CD8-positive, alpha-beta memory T cell (primary cell): ENCODE data around the gene FTMT. TPM values are rescaled to one million over a fixed set of nuclear protein-coding genes. Genes with fewer than 3 reads are reported as not detected.

Experiments used
- CTCF ChIA-PET: fragments of 350-600 bp; sonication (Branson Sonifier 250); formaldehyde crosslinking; loops from one replicate; lab custom pipeline; 2021; ENCODE audit warnings: antibody characterized with exemption; lab: Charles Lee
- POLR2A ChIA-PET: fragments of 350-600 bp; sonication (Branson Sonifier 250); formaldehyde crosslinking; loops from one replicate; lab custom pipeline; 2021; ENCODE audit warnings: antibody characterized with exemption; lab: Charles Lee
- DNase-seq, 5 donors: peaks; one replicate each; pipeline versions ENCODE4 v3.0.0 to v3.0.0-alpha.2; 2020 to 2022; ENCODE audit warnings: mixed read lengths in 1 of 5
- H3K27ac ChIP-seq: one replicate; pipeline ENCODE4 v1.7.0; 2013; ENCODE audit warnings: low read depth, mild to moderate bottlenecking, low read length, moderate library complexity
- H3K27me3 ChIP-seq: 2 replicates; pipeline ENCODE4 v1.7.0; 2013; ENCODE audit warnings: low read length, mild to moderate bottlenecking; ENCODE audit not compliant: insufficient read depth, poor library complexity, severe bottlenecking
- H3K36me3 ChIP-seq: 2 replicates; pipeline ENCODE4 v1.7.0; 2013; ENCODE audit warnings: mild to moderate bottlenecking, low read length, moderate library complexity; ENCODE audit not compliant: insufficient read depth
- H3K4me1 ChIP-seq: 2 replicates; pipeline ENCODE4 v1.7.0; 2013; ENCODE audit warnings: mild to moderate bottlenecking, low read length, moderate library complexity; ENCODE audit not compliant: insufficient read depth
- H3K4me3 ChIP-seq: 2 replicates; pipeline ENCODE4 v1.7.0; 2013; ENCODE audit warnings: mild to moderate bottlenecking, low read length
- H3K9me3 ChIP-seq: 2 replicates; pipeline ENCODE4 v1.7.0; 2013; ENCODE audit warnings: mild to moderate bottlenecking, low read length
- H3K27ac Mint-ChIP-seq, 8 donors: one replicate each; pipeline ENCODE4 v1.8.0; 2020 to 2021; ENCODE audit warnings: mixed read lengths in 8 of 8, mild to moderate bottlenecking in 6 of 8, inconsistent platforms in 3 of 8, moderate library complexity in 3 of 8
- H3K27me3 Mint-ChIP-seq, 2 donors: one replicate each; pipeline ENCODE4 v1.8.0; 2020 to 2021; ENCODE audit warnings: mixed read lengths in 2 of 2, mild to moderate bottlenecking in 1 of 2, moderate library complexity in 1 of 2
- H3K36me3 Mint-ChIP-seq, 3 donors: one replicate each; pipeline ENCODE4 v1.8.0; 2020 to 2021; ENCODE audit warnings: mixed read lengths in 3 of 3, inconsistent platforms in 1 of 3, mild to moderate bottlenecking in 1 of 3
- H3K4me1 Mint-ChIP-seq, 3 donors: one replicate each; pipeline ENCODE4 v1.8.0; 2020 to 2021; ENCODE audit warnings: mixed read lengths in 3 of 3, inconsistent platforms in 1 of 3, mild to moderate bottlenecking in 1 of 3
- H3K4me3 Mint-ChIP-seq, 7 donors: one replicate each; pipeline ENCODE4 v1.8.0; 2020 to 2021; ENCODE audit warnings: mixed read lengths in 7 of 7, mild to moderate bottlenecking in 6 of 7, moderate library complexity in 4 of 7, inconsistent platforms in 2 of 7
- H3K9me3 Mint-ChIP-seq, 5 donors: one replicate each; pipeline ENCODE4 v1.8.0; 2020 to 2022; ENCODE audit warnings: mixed read lengths in 5 of 5, mild to moderate bottlenecking in 3 of 5, moderate library complexity in 2 of 5, inconsistent platforms in 1 of 5
- polyA plus RNA-seq: library from polyadenylated mRNA; unstranded; fragments of 300-500 nt; fragmentation: Illumina TruSeq; gene quantifications from one replicate; pipeline ENCODE4 v1.2.3, GENCODE V29; 2021
- total RNA-seq, 2 experiments: library from RNA; stranded (reverse); gene quantifications; one replicate each; pipeline ENCODE4 v1.2.3, GENCODE V29; 2021

Gene FTMT
- total and polyA plus RNA-seq, 3 experiments from 2014 or later: not detected

- Histone ChIP-seq H3K4me1 (no peaks in the 10 kb centered on the region), H3K36me3 (no peaks in the 10 kb centered on the region), H3K27me3 (no peaks in the 10 kb centered on the region), H3K27ac (no peak overlapping the region), H3K4me3 (no peak overlapping the region), H3K9me3 (no peaks in the 10 kb centered on the region)
- POLR2A ChIA-PET: no interaction called here
- no peaks in the 10 kb centered on the region for H3K4me1 Mint-ChIP-seq
- H3K4me3 Mint-ChIP-seq: no peak overlapping the region
- H3K27ac Mint-ChIP-seq: no peak overlapping the region
- peaks cover 0 to 4% (median 0%) of the 10 kb centered on the region in 5 donors for H3K9me3 Mint-ChIP-seq
- H3K36me3 Mint-ChIP-seq: no peaks in the 10 kb centered on the region
- CTCF ChIA-PET: no interaction called here
- H3K27me3 Mint-ChIP-seq: no peaks in the 10 kb centered on the region
- no peak for DNase-seq
Measured at GRCh38 chr5:121850272-121850671, 1.4 kb upstream of the FTMT start.

- Histone ChIP-seq H3K9me3 (no peaks in the 10 kb centered on the region), H3K36me3 (no peaks in the 10 kb centered on the region), H3K27ac (no peak overlapping the region), H3K4me3 (no peak overlapping the region), H3K4me1 (no peaks in the 10 kb centered on the region), H3K27me3 (no peaks in the 10 kb centered on the region)
- peaks cover 0 to 2% (median 0%) of the 10 kb centered on the region in 5 donors for H3K9me3 Mint-ChIP-seq
- no peak overlapping the region for H3K27ac Mint-ChIP-seq
- no peaks in the 10 kb centered on the region for H3K36me3 Mint-ChIP-seq
- no peak for DNase-seq
- CTCF ChIA-PET: no interaction called here
- POLR2A ChIA-PET: no interaction called here
- no peaks in the 10 kb centered on the region for H3K4me1 Mint-ChIP-seq
- H3K4me3 Mint-ChIP-seq: no peak overlapping the region
- H3K27me3 Mint-ChIP-seq: no peaks in the 10 kb centered on the region
Measured at GRCh38 chr5:121853850-121854249, 2.2 kb downstream of the FTMT start.

DNA sequence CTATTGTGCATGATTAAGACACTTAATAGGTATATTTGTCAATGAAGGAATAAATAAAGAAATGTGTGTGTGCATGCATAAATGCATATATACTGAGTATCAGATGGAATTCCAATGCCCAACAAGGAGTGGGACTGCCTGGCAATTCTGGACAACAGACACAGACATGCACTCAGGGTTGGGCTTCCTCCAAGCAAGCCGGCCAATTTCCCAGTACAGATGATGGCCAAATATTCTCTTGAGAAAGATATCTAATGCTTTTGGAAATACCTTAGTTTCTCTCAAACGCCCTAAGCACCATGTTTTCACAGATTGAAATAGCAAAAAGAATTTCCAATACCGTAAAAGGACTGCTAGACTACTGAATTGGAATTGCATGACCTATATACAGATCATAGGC lies 11.1 kb downstream of the FTMT start:
- Histone ChIP-seq H3K4me1 (no peaks in the 10 kb centered on the region), H3K9me3 (no peaks in the 10 kb centered on the region), H3K27ac (no peak overlapping the region), H3K27me3 (no peaks in the 10 kb centered on the region), H3K4me3 (no peak overlapping the region), H3K36me3 (no peaks in the 10 kb centered on the region)
- ChIA-PET CTCF (no interaction called here), POLR2A (no interaction called here)
- Mint-ChIP-seq H3K27me3 (peaks cover 0 to 4% of the 10 kb centered on the region in 2 donors), H3K4me3 (no peak overlapping the region), H3K27ac (no peak overlapping the region), H3K4me1 (no peaks in the 10 kb centered on the region), H3K9me3 (peaks cover 0 to 4% (median 0%) of the 10 kb centered on the region in 5 donors), H3K36me3 (no peaks in the 10 kb centered on the region)
- DNase-seq: no peak

GRCh38 chr5:121863753-121864285 lies 12.1 kb downstream of the FTMT start:
- Histone ChIP-seq H3K36me3 (no peaks in the 10 kb centered on the region), H3K27ac (no peak overlapping the region), H3K4me1 (no peaks in the 10 kb centered on the region), H3K27me3 (no peaks in the 10 kb centered on the region), H3K9me3 (no peaks in the 10 kb centered on the region), H3K4me3 (no peak overlapping the region)
- POLR2A ChIA-PET: no interaction called here
- DNase-seq: no peak
- Mint-ChIP-seq H3K9me3 (peaks cover 0 to 4% (median 0%) of the 10 kb centered on the region in 5 donors), H3K4me1 (no peaks in the 10 kb centered on the region), H3K27me3 (peaks cover 0 to 4% of the 10 kb centered on the region in 2 donors), H3K36me3 (no peaks in the 10 kb centered on the region), H3K27ac (no peak overlapping the region), H3K4me3 (no peak overlapping the region)
- CTCF ChIA-PET: no interaction called here

DNA sequence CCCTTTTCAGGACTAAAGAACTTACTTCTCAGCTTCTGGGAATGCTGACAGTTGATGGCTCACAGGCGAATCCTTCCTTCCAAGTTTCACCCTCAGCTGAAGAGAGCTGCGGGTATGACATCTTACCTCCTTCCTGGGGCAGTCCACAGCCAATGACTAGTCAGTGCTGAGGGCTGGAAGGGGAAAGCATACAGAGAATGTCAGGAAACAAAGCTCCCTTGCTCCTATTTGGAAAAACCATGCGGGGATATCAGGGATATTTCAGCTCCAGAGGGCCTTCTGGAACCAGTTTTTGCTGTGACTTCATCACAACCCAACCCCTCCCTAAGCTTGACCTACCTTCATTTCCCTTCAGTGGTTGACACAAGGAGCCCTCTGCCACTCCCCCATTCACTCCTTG lies 15.7 kb downstream of the FTMT start:
- Histone ChIP-seq H3K27ac (no peak overlapping the region), H3K27me3 (no peaks in the 10 kb centered on the region), H3K9me3 (no peaks in the 10 kb centered on the region), H3K36me3 (no peaks in the 10 kb centered on the region), H3K4me3 (no peak overlapping the region), H3K4me1 (no peaks in the 10 kb centered on the region)
- H3K9me3 Mint-ChIP-seq: no peaks in the 10 kb centered on the region
- no peaks in the 10 kb centered on the region for H3K36me3 Mint-ChIP-seq
- peaks cover 0 to 3% of the 10 kb centered on the region in 2 donors for H3K27me3 Mint-ChIP-seq
- no peaks in the 10 kb centered on the region for H3K4me1 Mint-ChIP-seq
- no peak overlapping the region for H3K4me3 Mint-ChIP-seq
- CTCF ChIA-PET: no interaction called here
- DNase-seq: no peak
- H3K27ac Mint-ChIP-seq: no peak overlapping the region
- POLR2A ChIA-PET: no interaction called here

DNA sequence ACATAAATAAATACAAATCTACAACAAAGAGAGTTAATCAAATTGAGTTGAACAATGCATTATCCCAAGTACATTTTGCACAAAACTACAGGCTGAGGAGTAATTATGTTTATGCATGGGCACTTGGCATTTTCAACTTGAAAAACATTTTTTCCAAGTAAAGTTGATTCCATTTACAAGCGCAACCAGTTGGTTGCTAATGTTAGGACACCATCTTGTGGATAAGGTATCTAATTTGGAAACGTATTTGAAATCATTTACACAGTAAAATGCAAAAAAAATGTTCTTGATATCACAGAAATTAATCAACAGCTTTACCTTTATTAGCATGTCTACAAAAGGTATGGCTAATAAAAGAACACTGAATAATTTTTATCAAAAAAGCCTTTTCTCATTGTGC lies 18.8 kb downstream of the FTMT start:
- Histone ChIP-seq H3K4me1 (no peaks in the 10 kb centered on the region), H3K27ac (no peak overlapping the region), H3K9me3 (no peaks in the 10 kb centered on the region), H3K36me3 (no peaks in the 10 kb centered on the region), H3K4me3 (no peak overlapping the region), H3K27me3 (no peaks in the 10 kb centered on the region)
- Mint-ChIP-seq H3K9me3 (no peaks in the 10 kb centered on the region), H3K4me1 (no peaks in the 10 kb centered on the region), H3K27me3 (peaks cover 0 to 3% of the 10 kb centered on the region in 2 donors), H3K4me3 (no peak overlapping the region), H3K27ac (no peak overlapping the region), H3K36me3 (no peaks in the 10 kb centered on the region)
- no peak for DNase-seq
- ChIA-PET CTCF (no interaction called here), POLR2A (no interaction called here)

- Mint-ChIP-seq H3K36me3 (no peaks in the 10 kb centered on the region), H3K9me3 (peaks cover 0 to 3% (median 0%) of the 10 kb centered on the region in 5 donors), H3K4me3 (no peak overlapping the region), H3K27me3 (peaks cover 0 to 3% of the 10 kb centered on the region in 2 donors), H3K4me1 (no peaks in the 10 kb centered on the region), H3K27ac (no peak overlapping the region)
- Histone ChIP-seq H3K4me1 (no peaks in the 10 kb centered on the region), H3K27me3 (no peaks in the 10 kb centered on the region), H3K4me3 (no peak overlapping the region), H3K9me3 (no peaks in the 10 kb centered on the region), H3K36me3 (no peaks in the 10 kb centered on the region), H3K27ac (no peak overlapping the region)
- ChIA-PET CTCF (no interaction called here), POLR2A (no interaction called here)
- no peak for DNase-seq
Measured at GRCh38 chr5:121872856-121873255, 21.2 kb downstream of the FTMT start.

DNA sequence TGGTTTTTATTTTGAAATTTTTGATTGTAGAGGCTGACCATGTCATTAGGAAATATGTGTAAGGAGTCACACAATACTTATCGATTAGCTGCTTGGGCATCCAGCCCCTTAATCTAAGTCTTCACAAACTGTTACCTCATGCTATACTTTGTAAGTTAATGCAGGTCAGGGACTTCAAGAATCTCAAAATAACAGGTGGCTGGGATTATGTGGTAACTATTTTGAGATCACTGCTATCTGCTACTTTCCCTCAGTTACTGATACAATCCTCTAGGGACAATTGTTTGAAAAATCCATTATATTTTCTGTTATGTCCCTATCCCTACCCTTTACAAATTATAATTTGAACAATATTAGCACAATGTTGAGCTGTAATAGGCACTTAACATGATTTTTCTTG lies 21.7 kb downstream of the FTMT start:
- Histone ChIP-seq H3K36me3 (no peaks in the 10 kb centered on the region), H3K27ac (no peak overlapping the region), H3K9me3 (no peaks in the 10 kb centered on the region), H3K4me3 (no peak overlapping the region), H3K4me1 (no peaks in the 10 kb centered on the region), H3K27me3 (no peaks in the 10 kb centered on the region)
- DNase-seq: no peak
- Mint-ChIP-seq H3K4me1 (no peaks in the 10 kb centered on the region), H3K36me3 (no peaks in the 10 kb centered on the region), H3K27me3 (peaks cover 0 to 3% of the 10 kb centered on the region in 2 donors), H3K27ac (no peak overlapping the region), H3K4me3 (no peak overlapping the region), H3K9me3 (peaks cover 0 to 3% (median 0%) of the 10 kb centered on the region in 5 donors)
- POLR2A ChIA-PET: no interaction called here
- CTCF ChIA-PET: no interaction called here
